Measurements from ENCODE around the gene LRP1.

LRP1 gene

DNA sequence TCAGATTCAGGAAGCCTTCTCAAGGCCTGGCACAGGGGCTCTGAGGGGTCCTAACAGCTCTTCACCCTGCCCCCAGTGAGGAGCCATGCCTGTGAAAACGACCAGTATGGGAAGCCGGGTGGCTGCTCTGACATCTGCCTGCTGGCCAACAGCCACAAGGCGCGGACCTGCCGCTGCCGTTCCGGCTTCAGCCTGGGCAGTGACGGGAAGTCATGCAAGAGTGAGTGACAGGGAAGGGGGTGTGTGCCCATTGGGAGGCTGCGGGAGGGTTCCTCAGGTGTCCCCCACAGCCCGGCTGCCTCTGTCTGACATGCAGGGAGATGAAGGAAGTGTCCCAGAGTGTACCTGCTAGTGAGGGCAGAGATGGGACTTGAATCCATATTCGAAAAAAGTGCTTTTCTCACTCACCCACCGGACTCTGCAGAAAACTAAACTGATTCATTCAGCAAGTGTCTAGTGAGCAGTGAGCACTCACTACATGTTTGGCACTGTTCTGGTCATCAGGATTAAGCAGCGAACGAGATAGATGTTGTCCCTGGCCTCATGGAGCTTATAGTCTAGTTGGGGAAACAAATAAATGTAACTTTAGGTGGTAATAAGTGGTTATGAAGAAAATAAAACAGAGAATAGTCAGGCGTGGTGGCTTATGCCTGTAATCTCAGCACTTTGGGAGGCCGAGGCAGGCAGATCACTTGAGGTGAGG, 28.6 kb downstream of the LRP1 start:
- TF ChIP-seq CTCF (IDR thresholded peaks at IDR 0.05; ENCODE audit: low read depth, low read length, missing control alignments) = no peak
- DNase-seq (ENCODE audit: extremely low read depth, low read depth) = no peak
- no peak overlapping the region for H3K4me3 ChIP-seq (replicated peaks; ENCODE audit: low read depth, low read length)

DNA sequence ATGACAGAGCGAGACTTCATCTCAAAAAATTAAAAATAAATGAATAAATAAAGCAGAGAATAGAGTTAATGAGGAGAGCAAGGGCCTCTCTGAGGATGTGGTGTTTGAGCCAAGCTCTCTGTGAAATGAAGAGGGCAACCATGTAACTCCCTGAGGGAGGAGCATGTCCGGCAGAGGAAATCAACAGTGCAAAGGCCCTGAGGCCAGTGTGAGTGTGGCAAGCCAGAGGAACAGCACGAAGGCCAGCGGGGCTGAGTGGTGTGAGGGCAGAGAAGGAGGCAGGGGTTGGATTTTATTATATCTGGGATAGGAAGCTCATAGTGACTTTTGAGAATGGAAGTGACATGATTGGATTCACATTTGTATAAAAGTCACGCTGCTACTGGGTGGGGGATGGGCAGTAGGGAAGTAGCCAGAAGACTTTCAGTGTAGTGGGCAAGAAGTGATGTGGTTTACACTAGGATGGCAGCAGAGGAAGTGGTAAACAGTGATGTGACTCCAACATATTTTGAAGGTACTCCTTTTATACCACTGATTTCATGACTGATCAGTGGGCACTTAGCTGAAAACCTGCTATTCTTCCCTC, 29.4 kb downstream of the LRP1 start:
- no peak for TF ChIP-seq CTCF (IDR thresholded peaks at IDR 0.05; ENCODE audit: low read depth, low read length, missing control alignments)
- H3K4me3 ChIP-seq (replicated peaks; ENCODE audit: low read depth, low read length) = no peak overlapping the region
- DNase-seq (ENCODE audit: extremely low read depth, low read depth) = no peak

GRCh38 chr12:57158186-57158585, 29.9 kb downstream of the LRP1 start:
- no peak for TF ChIP-seq CTCF (IDR thresholded peaks at IDR 0.05; ENCODE audit: low read depth, low read length, missing control alignments)
- no peak overlapping the region for H3K4me3 ChIP-seq (replicated peaks; ENCODE audit: low read depth, low read length)
- no peak for DNase-seq (ENCODE audit: extremely low read depth, low read depth)

- no peak for DNase-seq (ENCODE audit: extremely low read depth, low read depth)
- no peak overlapping the region for H3K4me3 ChIP-seq (replicated peaks; ENCODE audit: low read depth, low read length)
- no peak for TF ChIP-seq CTCF (IDR thresholded peaks at IDR 0.05; ENCODE audit: low read depth, low read length, missing control alignments)
These were observed 30.4 kb downstream of the LRP1 start for GRCh38 chr12:57158665-57159064.

DNA sequence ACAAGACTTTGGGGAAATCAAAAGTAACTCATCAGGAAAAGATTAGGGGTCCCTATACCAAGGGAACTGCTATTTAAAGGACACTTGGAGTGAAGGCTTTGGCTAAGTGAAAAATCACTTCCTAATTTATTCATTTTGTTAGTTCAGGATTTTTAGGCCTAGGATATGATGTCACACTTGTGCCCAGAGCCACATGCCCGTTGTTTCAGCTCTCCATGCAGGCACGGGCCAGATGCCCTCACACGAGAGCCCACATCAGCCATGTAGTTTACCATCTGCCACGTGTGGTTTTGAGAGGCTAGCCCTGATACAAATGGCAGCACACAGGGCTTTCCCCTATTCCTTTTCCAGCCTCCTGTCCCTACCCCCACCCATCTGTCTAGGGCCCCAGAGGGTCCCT, 31.0 kb downstream of the LRP1 start:
- DNase-seq (ENCODE audit: extremely low read depth, low read depth) = no peak
- H3K4me3 ChIP-seq (replicated peaks; ENCODE audit: low read depth, low read length) = no peak overlapping the region
- no peak for TF ChIP-seq CTCF (IDR thresholded peaks at IDR 0.05; ENCODE audit: low read depth, low read length, missing control alignments)

DNA sequence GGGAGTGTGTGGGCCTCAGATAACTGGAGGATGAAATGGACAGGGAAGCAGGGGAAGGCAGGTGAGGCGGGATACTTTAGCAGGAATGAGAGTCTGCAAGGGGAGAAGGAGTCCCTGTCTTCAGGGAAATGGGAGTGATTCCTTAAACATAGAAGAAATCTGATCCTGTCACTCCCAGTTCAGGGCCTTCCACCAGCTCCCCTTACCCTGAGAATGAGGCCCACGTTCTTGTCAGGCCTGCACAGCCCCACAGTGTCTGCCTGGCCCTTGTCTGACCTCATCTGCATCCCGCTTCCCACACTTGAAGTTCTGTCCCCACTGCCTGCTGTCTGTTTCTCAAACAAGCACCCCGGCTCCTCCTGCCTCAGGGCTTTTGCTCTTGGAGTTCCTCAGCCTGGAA, 31.8 kb downstream of the LRP1 start:
- H3K4me3 ChIP-seq (replicated peaks; ENCODE audit: low read depth, low read length) = no peak overlapping the region
- no peak for DNase-seq (ENCODE audit: extremely low read depth, low read depth)
- no peak for TF ChIP-seq CTCF (IDR thresholded peaks at IDR 0.05; ENCODE audit: low read depth, low read length, missing control alignments)
